ENCODE data around the gene LAMA2.

LAMA2 gene

GRCh38 chr6:129059650-129060049 is 176.7 kb downstream of the LAMA2 start:
- H3K27me3 ChIP-seq (replicated peaks; ENCODE audit: insufficient read depth, low read length): no peaks in the 10 kb centered on the region
- no peaks in the 10 kb centered on the region for H3K36me3 ChIP-seq (replicated peaks; ENCODE audit: insufficient read depth, low read length)
- H2AFZ ChIP-seq (ENCODE audit: low read length): no peak overlapping the region
- H3K9me3 ChIP-seq (replicated peaks; ENCODE audit: insufficient read depth, low read length): no peaks in the 10 kb centered on the region
- no peak overlapping the region for H3K27ac ChIP-seq (ENCODE audit: low read length)
- no peak overlapping the region for H3K9ac ChIP-seq (ENCODE audit: low read length)
- no peaks in the 10 kb centered on the region for H3F3A ChIP-seq (ENCODE audit: insufficient read depth, low read length)
- H3K9me2 ChIP-seq (replicated peaks; ENCODE audit: insufficient read depth, low read length): no peaks in the 10 kb centered on the region
- no peak overlapping the region for H3K4me3 ChIP-seq (ENCODE audit: low read length)
- H3K4me2 ChIP-seq (ENCODE audit: low read depth, low read length): no peak overlapping the region
- TF ChIP-seq EZH2 (optimal IDR thresholded peaks at IDR 0.05; ENCODE audit: low read depth, low read length) (no peak), EZH2phosphoT487 (IDR thresholded peaks at IDR 0.05; ENCODE audit: low read length) (no peak), CTCF (IDR thresholded peaks at IDR 0.05; ENCODE audit: low read length) (no peak)
- no peaks in the 10 kb centered on the region for H3K4me1 ChIP-seq (ENCODE audit: low read length)
- no peak for DNase-seq
- no peaks in the 10 kb centered on the region for H4K20me1 ChIP-seq (ENCODE audit: insufficient read depth, low read length)
- no peaks in the 10 kb centered on the region for H3K79me2 ChIP-seq (ENCODE audit: low read length)

- H3F3A ChIP-seq (ENCODE audit: insufficient read depth, low read length): no peaks in the 10 kb centered on the region
- no peak overlapping the region for H2AFZ ChIP-seq (ENCODE audit: low read length)
- H4K20me1 ChIP-seq (ENCODE audit: insufficient read depth, low read length): no peaks in the 10 kb centered on the region
- no peak overlapping the region for H3K4me2 ChIP-seq (ENCODE audit: low read depth, low read length)
- H3K36me3 ChIP-seq (replicated peaks; ENCODE audit: insufficient read depth, low read length): no peaks in the 10 kb centered on the region
- no peak overlapping the region for H3K27ac ChIP-seq (ENCODE audit: low read length)
- DNase-seq: no peak
- H3K79me2 ChIP-seq (ENCODE audit: low read length): no peaks in the 10 kb centered on the region
- H3K9me2 ChIP-seq (replicated peaks; ENCODE audit: insufficient read depth, low read length): no peaks in the 10 kb centered on the region
- H3K27me3 ChIP-seq (replicated peaks; ENCODE audit: insufficient read depth, low read length): no peaks in the 10 kb centered on the region
- H3K4me3 ChIP-seq (ENCODE audit: low read length): no peak overlapping the region
- H3K9ac ChIP-seq (ENCODE audit: low read length): no peak overlapping the region
- TF ChIP-seq EZH2phosphoT487 (IDR thresholded peaks at IDR 0.05; ENCODE audit: low read length): no peak
- TF ChIP-seq CTCF (IDR thresholded peaks at IDR 0.05; ENCODE audit: low read length): no peak
- no peak for TF ChIP-seq EZH2 (optimal IDR thresholded peaks at IDR 0.05; ENCODE audit: low read depth, low read length)
- H3K4me1 ChIP-seq (ENCODE audit: low read length): no peaks in the 10 kb centered on the region
- H3K9me3 ChIP-seq (replicated peaks; ENCODE audit: insufficient read depth, low read length): no peaks in the 10 kb centered on the region
Observed at GRCh38 chr6:129069006-129069405, 186.1 kb downstream of the LAMA2 start.

DNA sequence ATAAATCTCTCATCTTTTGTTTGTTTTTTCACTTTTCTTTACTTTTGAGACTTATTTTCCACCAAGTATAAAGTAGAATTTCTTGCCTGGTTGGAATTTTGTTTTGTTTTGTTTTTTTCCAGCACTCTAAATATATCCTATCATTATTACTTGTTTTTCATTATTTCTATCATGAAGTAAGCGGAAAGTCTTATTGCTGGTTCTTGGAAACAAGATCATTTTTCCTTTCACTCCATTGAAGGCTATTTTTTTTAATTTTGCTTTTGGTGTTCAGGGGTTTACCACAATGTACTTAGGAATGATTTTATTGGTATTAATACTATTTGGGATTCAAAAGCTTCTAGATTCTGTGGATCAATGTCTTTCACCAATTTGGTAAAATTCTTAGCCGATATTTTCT is 190.1 kb downstream of the LAMA2 start:
- H3K9me2 ChIP-seq (replicated peaks; ENCODE audit: insufficient read depth, low read length): no peaks in the 10 kb centered on the region
- no peaks in the 10 kb centered on the region for H3K4me1 ChIP-seq (ENCODE audit: low read length)
- no peak overlapping the region for H3K4me3 ChIP-seq (ENCODE audit: low read length)
- no peak overlapping the region for H3K4me2 ChIP-seq (ENCODE audit: low read depth, low read length)
- no peak overlapping the region for H3K9ac ChIP-seq (ENCODE audit: low read length)
- no peak overlapping the region for H3K27ac ChIP-seq (ENCODE audit: low read length)
- no peaks in the 10 kb centered on the region for H4K20me1 ChIP-seq (ENCODE audit: insufficient read depth, low read length)
- no peak overlapping the region for H2AFZ ChIP-seq (ENCODE audit: low read length)
- H3K9me3 ChIP-seq (replicated peaks; ENCODE audit: insufficient read depth, low read length): no peaks in the 10 kb centered on the region
- H3F3A ChIP-seq (ENCODE audit: insufficient read depth, low read length): no peaks in the 10 kb centered on the region
- no peak for DNase-seq
- H3K27me3 ChIP-seq (replicated peaks; ENCODE audit: insufficient read depth, low read length): no peaks in the 10 kb centered on the region
- H3K79me2 ChIP-seq (ENCODE audit: low read length): no peaks in the 10 kb centered on the region
- no peaks in the 10 kb centered on the region for H3K36me3 ChIP-seq (replicated peaks; ENCODE audit: insufficient read depth, low read length)
- TF ChIP-seq CTCF (IDR thresholded peaks at IDR 0.05; ENCODE audit: low read length): no peak
- TF ChIP-seq EZH2 (optimal IDR thresholded peaks at IDR 0.05; ENCODE audit: low read depth, low read length): no peak
- TF ChIP-seq EZH2phosphoT487 (IDR thresholded peaks at IDR 0.05; ENCODE audit: low read length): no peak
